Natural killer cell (primary cell): ENCODE measurements around the gene HS3ST3B1. TPM values are rescaled to one million over a fixed set of nuclear protein-coding genes. Genes with fewer than 3 reads are reported as not detected.

Experiments used
- ATAC-seq, 3 donors: fragments of 150-1000 bp in 2 of 3; fragments of 200-7000 bp in 1 of 3; cut with Tn5 transposase; 1 replicate in 1 of 3; 2 replicates in 2 of 3; pipeline ENCODE4 v1.10.0; 2021; ENCODE audit warnings: mild to moderate bottlenecking in 2 of 3, moderate library complexity in 2 of 3
- DNase-seq, 2 donors: peaks; one replicate each; pipeline versions ENCODE4 v3.0.0 to v3.0.0-alpha.2; 2013 to 2021; ENCODE audit warnings: mixed read lengths in 1 of 2
- H3K27ac ChIP-seq: one replicate; pipeline ENCODE4 v1.5.1; 2013; ENCODE audit warnings: mild to moderate bottlenecking, low read length
- H3K27me3 ChIP-seq: one replicate; pipeline ENCODE4 v1.6.1; 2013; ENCODE audit warnings: low read length; ENCODE audit not compliant: control insufficient read depth, insufficient read depth
- H3K36me3 ChIP-seq: one replicate; pipeline ENCODE4 v1.6.1; 2013; ENCODE audit warnings: low read length; ENCODE audit not compliant: control insufficient read depth, insufficient read depth
- H3K4me1 ChIP-seq: one replicate; pipeline ENCODE4 v1.6.1; 2013; ENCODE audit warnings: low read length; ENCODE audit not compliant: control insufficient read depth, insufficient read depth
- H3K4me3 ChIP-seq: one replicate; pipeline ENCODE4 v1.5.1; 2013; ENCODE audit warnings: low read length
- H3K9me3 ChIP-seq: one replicate; pipeline ENCODE4 v1.6.1; 2013; ENCODE audit warnings: low read length; ENCODE audit not compliant: control insufficient read depth, insufficient read depth
- H3K27ac Mint-ChIP-seq, 2 donors: one replicate each; pipeline ENCODE4 v1.8.0; 2022; ENCODE audit warnings: mild to moderate bottlenecking in 2 of 2, mixed read lengths in 2 of 2, moderate library complexity in 1 of 2
- H3K27me3 Mint-ChIP-seq, 2 donors: one replicate each; pipeline ENCODE4 v1.8.0; 2022; ENCODE audit warnings: low read depth in 2 of 2, mixed read lengths in 2 of 2
- H3K36me3 Mint-ChIP-seq: one replicate; pipeline ENCODE4 v1.8.0; 2022; ENCODE audit warnings: mixed read lengths
- H3K4me1 Mint-ChIP-seq, 2 donors: one replicate each; pipeline ENCODE4 v1.8.0; 2022; ENCODE audit warnings: mixed read lengths in 2 of 2
- H3K4me3 Mint-ChIP-seq: one replicate; pipeline ENCODE4 v1.8.0; 2022; ENCODE audit warnings: mild to moderate bottlenecking, moderate library complexity, mixed read lengths
- H3K9me3 Mint-ChIP-seq, 2 donors: one replicate each; pipeline ENCODE4 v1.8.0; 2022; ENCODE audit warnings: mixed read lengths in 2 of 2
- WGBS: methylation state at CpG from one replicate; pipeline ENCODE4 v1.1.7; 2013; ENCODE audit warnings: missing lambda C conversion rate; ENCODE audit not compliant: insufficient coverage; 5-methylcytosine and 5-hydroxymethylcytosine counted together
- intact Hi-C: fragments of 100-400 bp; cut with micrococcal nuclease; formaldehyde crosslinking; loops from one replicate; pipeline ENCODE4 v1.14.2; 2022
- total RNA-seq, 4 donors: library from RNA; stranded (reverse); fragments of 120-200 nt in 1 of 4; gene quantifications; one replicate each; pipeline versions ENCODE4 v1.2.3 to v1.2.4, GENCODE V29; 2013 to 2022
- TF ChIP-seq, protein P1 (sequence below): fragments of 200-600 bp; IDR thresholded peaks from one replicate; pipeline ENCODE4 v1.8.0; 2022; ENCODE audit warnings: antibody characterized with exemption

HS3ST3B1 gene
- total RNA-seq, 3 donors from 2014 or later (not counting 1 experiment from before 2014, with no cell fraction given) = 14.1 to 18.6 (median 17.1) TPM

DNA sequence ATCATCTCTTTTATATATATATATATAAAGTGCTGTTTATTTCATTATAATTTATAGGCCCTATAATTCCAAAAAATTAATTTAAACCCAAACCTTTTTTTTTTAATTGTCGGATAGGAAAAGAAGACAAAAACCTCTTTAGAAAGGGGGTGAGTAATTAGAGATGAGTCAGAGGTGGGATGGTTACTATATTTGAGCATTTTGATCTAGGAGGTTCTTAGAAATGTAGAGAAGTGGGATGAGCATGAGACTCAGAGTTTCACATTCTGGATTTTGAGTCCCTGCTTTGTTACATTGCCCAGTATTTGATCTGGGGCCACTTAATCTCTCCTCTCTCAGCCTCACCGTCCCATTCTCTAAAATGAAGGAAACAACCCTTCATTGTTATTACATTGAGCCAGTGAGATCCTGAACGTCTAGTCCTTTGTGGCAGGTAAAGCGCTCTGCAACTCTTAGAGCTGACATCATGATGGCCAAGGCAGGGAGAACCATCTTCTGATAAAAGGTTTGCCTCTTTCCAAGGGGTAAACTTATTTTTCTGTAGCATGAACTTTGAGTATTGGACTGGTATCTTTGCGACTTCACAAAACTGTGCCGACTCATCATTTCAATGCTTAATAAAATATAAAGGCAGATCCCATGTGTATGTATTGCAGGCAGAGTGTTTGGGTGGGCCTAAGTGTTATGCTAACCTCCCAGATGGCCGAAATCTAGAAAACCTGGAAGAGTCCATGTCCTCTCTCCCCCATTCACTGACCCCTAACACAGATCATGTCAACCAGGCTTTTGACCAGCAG is 21.3 kb downstream of the HS3ST3B1 start:
- Histone ChIP-seq H3K9me3 (no peaks in the 10 kb centered on the region), H3K27ac (no peak overlapping the region), H3K4me1 (peaks cover 29% of the 10 kb centered on the region), H3K36me3 (no peaks in the 10 kb centered on the region), H3K27me3 (no peaks in the 10 kb centered on the region), H3K4me3 (no peak overlapping the region)
- TF ChIP-seq, protein P1, sequence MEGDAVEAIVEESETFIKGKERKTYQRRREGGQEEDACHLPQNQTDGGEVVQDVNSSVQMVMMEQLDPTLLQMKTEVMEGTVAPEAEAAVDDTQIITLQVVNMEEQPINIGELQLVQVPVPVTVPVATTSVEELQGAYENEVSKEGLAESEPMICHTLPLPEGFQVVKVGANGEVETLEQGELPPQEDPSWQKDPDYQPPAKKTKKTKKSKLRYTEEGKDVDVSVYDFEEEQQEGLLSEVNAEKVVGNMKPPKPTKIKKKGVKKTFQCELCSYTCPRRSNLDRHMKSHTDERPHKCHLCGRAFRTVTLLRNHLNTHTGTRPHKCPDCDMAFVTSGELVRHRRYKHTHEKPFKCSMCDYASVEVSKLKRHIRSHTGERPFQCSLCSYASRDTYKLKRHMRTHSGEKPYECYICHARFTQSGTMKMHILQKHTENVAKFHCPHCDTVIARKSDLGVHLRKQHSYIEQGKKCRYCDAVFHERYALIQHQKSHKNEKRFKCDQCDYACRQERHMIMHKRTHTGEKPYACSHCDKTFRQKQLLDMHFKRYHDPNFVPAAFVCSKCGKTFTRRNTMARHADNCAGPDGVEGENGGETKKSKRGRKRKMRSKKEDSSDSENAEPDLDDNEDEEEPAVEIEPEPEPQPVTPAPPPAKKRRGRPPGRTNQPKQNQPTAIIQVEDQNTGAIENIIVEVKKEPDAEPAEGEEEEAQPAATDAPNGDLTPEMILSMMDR = no peak
- Mint-ChIP-seq H3K9me3 (no peaks in the 10 kb centered on the region), H3K4me1 (peaks cover 71 to 79% of the 10 kb centered on the region in 2 donors), H3K4me3 (no peak overlapping the region), H3K27me3 (no peaks in the 10 kb centered on the region), H3K36me3 (no peaks in the 10 kb centered on the region), H3K27ac (peak overlapping the region in 1 of 2 donors; percentile 20)
- ATAC-seq (no peak), DNase-seq (no peak)
- intact Hi-C loops = no loop called here
- WGBS = 95% methylated on average over 7 of the region's 7 CpGs

DNA sequence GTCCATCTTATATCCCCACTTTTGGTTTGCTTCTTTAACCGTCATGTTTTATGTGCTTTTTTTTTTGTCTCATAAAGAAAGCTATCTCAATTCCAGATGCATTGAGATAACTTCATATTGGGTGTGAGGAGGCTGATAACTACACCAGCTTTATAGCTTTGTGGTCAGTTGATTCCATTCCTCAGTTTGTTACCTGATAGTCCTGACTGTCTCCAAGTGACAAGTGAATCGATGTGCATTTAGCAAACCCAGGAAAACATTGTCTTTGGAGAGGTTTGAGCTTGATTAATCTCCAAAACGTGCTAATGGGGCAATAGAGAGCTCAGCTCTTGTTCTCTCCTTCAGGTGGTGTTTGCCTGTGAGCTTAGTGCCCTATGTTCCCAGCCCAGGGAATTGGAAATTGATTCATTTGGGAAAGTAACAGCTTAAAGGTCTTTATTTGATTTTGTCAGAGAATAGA is 22.7 kb downstream of the HS3ST3B1 start:
- no peaks in the 10 kb centered on the region for H3K27me3 ChIP-seq
- peak overlapping the region in 1 of 2 donors; percentile 25 for H3K27ac Mint-ChIP-seq
- H3K4me1 Mint-ChIP-seq = peaks cover 68 to 78% of the 10 kb centered on the region in 2 donors
- H3K27me3 Mint-ChIP-seq = no peaks in the 10 kb centered on the region
- intact Hi-C loops = no loop called here
- TF ChIP-seq, protein P1 = no peak
- ATAC-seq (no peak), DNase-seq (no peak)
- no peaks in the 10 kb centered on the region for H3K9me3 Mint-ChIP-seq
- no peaks in the 10 kb centered on the region for H3K36me3 ChIP-seq
- no peak overlapping the region for H3K4me3 Mint-ChIP-seq
- H3K9me3 ChIP-seq = no peaks in the 10 kb centered on the region
- 84% methylated on average over 2 of the region's 3 CpGs for WGBS
- no peaks in the 10 kb centered on the region for H3K36me3 Mint-ChIP-seq
- H3K4me3 ChIP-seq = no peak overlapping the region
- H3K4me1 ChIP-seq = peaks cover 17% of the 10 kb centered on the region
- H3K27ac ChIP-seq = no peak overlapping the region

DNA sequence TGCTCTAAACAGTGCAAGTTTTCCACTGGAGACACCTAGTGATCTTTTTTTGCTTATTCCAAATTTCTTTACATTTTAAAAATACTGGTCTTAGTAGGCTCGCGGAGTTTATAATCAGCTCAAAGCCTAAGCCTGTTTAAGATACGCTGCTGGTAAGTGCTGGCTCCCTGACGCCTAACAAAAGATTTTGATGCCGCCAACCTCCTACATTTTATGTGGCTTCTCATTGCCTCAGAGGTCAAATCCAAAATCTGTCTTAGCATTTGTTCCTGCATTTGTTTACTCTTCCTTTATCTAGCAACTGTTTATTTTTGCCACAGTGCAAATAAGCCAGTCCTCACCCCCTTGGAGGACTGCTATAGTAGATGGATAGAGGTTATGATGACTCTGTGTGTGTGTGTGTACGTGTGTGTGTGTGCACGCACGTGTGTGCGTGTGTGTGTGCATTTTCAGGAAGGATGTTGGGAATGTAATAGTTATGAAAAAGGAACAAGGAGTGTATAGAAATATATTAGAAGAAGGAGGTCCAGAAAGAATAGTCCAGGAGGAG is 24.8 kb downstream of the HS3ST3B1 start:
- TF ChIP-seq, protein P1 = no peak
- Mint-ChIP-seq H3K4me3 (no peak overlapping the region), H3K36me3 (no peaks in the 10 kb centered on the region), H3K27ac (no peak overlapping the region), H3K27me3 (no peaks in the 10 kb centered on the region), H3K4me1 (peaks cover 67 to 78% of the 10 kb centered on the region in 2 donors), H3K9me3 (no peaks in the 10 kb centered on the region)
- no peak overlapping the region for H3K27ac ChIP-seq
- no peaks in the 10 kb centered on the region for H3K9me3 ChIP-seq
- H3K4me3 ChIP-seq = no peak overlapping the region
- DNase-seq = no peak
- intact Hi-C loops = no loop called here
- no peaks in the 10 kb centered on the region for H3K36me3 ChIP-seq
- H3K4me1 ChIP-seq = peaks cover 18% of the 10 kb centered on the region
- H3K27me3 ChIP-seq = no peaks in the 10 kb centered on the region
- no peak for ATAC-seq
- 84% methylated on average over 9 of the region's 9 CpGs for WGBS
